KBM-7 (cell line): ENCODE results near the gene METTL27.
A peak's percentile ranks its signal among the peaks of the same experiment; 100 is the strongest.
"Not testable (repeated sequence)": the region's sequence is repeated elsewhere in the genome, so short reads cannot be mapped to it uniquely, and the experiment has no call there.

ENCODE experiments used
- DNase-seq: peaks from one replicate; pipeline ENCODE4 v3.0.0-alpha.2; 2015
- in situ Hi-C: fragments of 300-500 bp; cut with MboI; formaldehyde crosslinking; loops from 2 replicates; pipeline ENCODE4 v1.14.3; 2020; ENCODE audit warnings: low sequenced_read_pairs, low pct_unique_long_range_greater_than_20kb, mixed read lengths

The METTL27 gene, protein sequence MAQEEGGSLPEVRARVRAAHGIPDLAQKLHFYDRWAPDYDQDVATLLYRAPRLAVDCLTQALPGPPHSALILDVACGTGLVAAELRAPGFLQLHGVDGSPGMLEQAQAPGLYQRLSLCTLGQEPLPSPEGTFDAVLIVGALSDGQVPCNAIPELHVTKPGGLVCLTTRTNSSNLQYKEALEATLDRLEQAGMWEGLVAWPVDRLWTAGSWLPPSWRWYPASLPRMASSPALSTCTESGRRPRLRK

DNA sequence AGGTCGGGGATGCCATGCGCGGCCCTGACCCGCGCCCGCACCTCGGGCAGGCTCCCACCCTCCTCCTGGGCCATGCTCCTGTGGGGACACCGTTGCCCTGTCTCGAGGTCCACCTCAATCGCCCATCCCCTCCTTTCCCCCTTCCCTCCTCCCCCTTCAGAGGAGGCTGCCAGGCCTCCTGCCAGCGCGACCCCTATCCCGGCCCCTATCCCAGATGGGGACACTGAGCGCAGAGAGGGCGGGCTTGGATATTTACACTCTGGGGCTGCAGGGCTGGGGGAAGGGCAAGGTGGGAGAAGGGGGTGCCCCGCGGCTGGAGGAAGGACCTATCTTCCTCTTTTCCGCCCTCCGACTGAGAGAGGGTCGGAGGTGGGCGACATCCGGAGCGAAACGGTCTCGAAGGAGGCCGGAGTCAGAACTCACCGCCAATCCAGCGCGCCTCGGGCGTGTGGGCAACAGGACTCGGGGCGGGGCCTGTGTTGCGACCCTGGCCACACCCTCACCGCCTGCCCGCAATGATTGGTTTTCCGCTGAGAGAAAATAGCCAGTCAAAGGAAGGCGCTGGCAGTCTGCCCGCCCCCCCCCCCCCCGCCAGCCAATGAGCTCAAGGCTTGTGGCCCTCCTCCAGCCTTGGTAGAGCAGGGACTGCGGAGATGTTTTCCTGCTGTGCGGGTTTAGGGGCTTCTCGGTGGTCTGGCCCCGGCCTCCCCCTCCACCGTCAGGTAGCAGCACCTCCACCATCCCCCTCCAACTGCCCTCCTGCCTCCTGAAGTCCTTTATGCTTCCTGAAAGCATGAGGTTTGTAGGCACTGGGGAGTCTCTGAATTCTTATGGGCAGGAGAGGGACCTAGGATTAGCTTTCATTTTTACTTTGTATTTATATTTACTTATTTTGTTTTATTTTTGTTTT, at the start of gene METTL27:
METTL27 (minus strand) TSS at position 450 of the 910 bp plus-strand sequence; CDS start at position 74, 376 bp downstream.
- in situ Hi-C loops, result no loop called here
- peak; percentile 94 for DNase-seq

DNA sequence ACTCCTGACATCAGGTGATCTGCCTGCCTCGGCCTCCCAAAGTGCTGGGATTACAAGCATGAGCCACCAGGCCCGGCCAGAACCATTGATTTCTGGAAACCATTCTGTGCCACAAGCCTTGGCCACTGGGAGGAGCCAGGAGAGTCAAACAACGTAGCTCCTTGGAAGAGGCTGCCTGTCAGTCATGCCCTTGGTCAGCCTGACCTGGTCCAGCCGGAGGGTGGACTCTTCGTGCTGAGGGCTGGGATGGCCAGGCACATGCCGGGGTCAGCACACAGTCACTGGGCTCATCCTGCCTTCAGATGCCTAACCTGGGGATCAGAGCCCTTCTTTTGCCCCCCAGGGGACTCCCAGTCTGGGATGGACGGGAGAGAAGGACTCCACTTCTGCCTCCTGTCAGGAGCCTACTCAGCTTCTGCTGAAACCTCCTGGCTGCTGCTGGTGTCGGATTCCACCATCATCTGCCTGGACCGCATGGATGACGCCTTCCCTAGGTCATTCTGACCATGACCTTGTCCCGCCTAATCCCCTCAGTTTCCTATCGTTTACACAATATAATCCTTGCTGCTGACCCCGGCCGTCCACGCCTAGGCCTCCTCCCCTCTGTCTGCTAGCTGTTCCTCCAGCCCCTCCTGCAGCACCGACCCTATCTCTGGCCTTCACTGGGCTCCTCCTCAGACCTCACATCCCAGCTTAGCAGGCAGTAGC, 49.0 kb upstream of the METTL27 start:
- in situ Hi-C loops, result no loop called here

DNA sequence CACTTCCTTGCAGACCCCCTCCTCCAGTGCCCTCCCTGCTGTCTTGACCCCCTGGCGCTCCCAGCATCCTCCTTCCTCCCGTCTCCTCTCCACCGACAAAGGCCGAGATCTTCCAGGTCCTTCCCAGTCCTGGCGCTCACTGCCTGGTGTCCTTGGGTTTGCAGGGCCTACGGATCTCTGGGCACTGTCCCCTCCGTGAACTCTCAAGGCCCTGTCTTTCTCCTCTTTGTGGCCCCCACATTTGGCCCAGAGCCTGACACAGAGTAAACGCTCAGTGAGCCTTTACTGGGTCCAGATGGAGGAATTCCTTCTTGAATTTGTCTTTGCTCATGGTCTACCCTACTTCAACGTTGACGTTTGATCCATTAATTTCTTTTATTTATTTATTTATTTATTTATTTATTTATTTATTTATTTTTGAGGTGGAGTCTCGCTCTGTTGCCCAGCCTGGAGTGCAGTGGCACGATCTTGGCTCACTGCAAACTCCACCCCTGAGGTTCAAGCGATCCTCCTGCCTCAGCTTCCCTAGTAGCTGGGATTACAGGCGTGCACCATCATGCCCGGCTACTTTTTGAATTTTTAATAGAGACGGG, 48.3 kb upstream of the METTL27 start:
- in situ Hi-C loops, result no loop called here
- DNase-seq, result no peak

More for the DNA sequence above, 49.0 kb upstream of the METTL27 start:
- DNase-seq, result no peak

DNA sequence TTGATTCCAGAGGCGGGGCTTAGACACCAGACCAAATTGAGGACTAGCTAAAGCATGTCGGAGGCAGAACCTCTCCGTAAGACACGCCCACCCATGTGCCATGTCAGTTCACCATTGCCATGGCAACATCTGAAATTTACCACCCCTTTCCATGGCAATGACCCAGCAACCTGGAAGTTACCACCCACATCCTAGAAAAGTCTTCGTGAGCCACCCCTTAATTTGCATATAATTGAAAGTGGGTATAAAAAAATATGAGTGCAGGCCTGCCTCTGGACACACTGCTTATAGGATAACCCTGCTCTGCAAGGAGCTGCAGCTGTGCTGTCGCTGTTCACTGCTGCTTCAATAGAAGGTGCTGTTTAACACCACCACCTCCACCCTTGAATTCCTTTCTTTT, 46.6 kb upstream of the METTL27 start:
- in situ Hi-C loops, result no loop called here
- DNase-seq, result peak; percentile 46

DNA sequence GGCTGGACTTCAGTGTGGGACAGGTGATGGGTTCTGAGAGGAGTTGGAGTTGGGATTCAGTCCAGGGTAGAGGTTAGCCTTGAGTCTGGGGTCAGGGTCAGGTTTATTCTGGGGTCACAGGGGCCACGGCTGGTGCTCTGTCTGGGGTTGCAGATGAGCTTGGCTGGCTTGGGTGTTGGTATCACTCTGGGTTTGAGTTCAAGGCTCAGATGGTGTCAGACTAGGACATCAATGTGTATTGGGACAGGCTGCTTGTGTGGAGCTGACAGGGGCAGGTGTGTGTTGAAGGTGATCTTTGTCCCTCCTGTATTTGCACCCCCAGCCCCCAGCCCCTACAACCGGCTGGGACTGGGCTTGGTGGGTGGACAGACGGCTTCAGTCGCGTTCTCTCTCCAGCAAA, 45.4 kb upstream of the METTL27 start:
- in situ Hi-C loops, result no loop called here
- no peak for DNase-seq

DNA sequence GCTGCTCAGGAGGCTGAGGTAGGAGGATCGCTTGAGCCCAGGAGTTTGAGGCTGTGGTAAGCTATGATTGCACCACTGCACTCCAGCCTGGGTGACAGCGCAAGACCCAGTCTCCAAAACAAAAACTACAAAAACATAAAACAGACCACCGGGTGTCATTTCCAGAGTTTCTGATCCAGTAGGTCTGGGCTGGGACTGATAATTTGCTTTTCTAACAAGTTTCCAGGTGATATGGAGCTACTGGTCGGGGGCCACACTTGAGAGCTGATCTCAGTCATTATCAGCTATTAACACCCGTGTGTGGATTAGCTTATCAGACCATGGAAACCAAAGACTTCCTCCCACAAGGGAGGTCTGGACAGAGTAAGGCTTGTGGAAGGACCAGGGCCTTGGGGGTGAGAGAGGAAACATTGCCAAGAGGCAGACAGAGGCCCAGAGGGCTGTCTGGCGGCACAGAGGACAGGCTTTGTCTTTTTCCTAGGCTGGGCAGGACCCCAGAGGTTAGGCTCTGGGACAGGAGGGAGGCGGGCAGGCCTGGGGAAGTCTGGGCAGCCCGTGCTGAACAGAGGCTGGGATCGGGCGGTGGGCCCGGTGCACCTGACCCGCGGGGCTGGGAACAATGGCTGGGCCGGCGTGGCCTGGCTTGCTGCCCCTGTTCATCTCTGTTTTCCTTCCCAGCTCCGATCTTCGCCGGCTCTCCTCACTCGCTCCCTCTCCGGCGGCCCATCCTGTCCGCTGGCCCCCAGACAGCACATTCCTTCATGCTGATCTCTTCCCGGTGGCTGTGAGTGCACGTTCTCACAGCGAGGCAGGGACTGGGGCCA, 43.9 kb upstream of the METTL27 start:
- peak; percentile 80 for DNase-seq
- in situ Hi-C loops, result no loop called here

DNA sequence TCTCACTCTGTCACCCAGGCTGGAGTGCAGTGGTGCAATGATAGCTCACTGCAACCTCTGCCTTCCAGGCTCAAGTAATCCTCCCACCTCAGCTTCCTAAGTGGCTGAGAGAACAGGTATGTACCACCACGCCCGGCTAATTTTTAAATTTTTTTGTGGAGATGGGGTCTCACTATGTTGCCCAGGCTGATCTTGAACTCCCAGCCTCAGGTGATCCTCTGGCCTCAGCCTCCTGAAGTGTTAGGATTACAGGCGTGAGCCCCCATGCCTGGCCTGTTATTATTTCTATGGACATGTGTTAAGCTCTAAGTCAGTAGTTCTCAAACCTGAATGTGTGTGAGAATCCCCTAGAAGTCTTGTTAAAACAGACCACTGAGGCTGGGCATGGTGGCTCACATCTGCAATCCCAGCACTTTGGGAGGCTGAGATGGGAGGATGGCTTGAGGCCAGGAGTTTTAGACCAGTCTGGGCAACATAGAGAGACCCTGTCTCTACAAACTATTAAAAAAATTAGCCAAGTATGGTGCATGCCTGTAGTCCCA, 43.2 kb upstream of the METTL27 start:
- DNase-seq, result no peak
- in situ Hi-C loops, result no loop called here

DNA sequence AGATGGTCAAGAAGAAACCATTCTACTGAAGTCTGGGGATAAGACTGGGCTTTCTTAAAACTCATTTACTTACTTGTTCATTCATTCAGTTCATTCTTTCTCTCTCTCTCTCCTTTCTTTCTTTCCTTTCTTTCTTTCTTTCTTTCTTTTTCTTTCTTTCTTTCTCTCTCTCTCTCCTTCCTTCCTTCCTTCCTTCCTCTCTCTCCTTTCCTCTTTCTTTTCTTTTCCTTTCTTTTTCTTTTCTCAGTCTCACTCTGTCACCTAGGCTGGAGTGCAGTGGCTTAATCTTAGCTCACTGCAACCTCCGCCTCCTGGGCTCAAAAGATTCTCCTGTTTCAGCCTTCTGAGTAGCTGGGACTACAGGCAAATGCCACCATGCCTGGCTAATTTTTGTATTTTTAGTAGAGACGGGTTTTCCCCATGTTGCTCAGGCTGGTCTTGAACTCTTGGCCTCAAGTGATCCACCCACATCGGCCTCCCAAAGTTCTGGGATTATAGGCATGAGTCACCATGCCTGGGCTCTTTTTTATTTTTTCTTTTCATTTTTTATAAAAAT, 42.6 kb upstream of the METTL27 start:
- DNase-seq, in situ Hi-C loops: not testable (repeated sequence)

DNA sequence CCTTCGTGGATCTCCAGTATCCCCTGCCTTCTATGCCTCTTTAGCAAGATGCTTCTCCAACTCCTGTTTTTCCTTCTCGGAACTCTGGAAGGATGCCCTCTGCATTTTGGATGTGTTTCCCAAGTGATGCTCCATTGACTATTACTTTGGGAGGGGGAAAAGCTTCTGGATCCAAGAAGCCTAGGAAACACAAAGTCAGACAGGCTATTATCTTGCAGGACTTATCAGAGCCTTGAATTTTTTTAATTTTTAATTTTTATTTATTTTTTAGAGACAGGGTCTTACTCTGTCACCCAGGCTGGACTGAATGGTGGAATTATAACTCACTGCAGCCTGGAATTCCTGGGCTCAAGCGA, 39.7 kb upstream of the METTL27 start:
- no peak for DNase-seq
- in situ Hi-C loops, result no loop called here

DNA sequence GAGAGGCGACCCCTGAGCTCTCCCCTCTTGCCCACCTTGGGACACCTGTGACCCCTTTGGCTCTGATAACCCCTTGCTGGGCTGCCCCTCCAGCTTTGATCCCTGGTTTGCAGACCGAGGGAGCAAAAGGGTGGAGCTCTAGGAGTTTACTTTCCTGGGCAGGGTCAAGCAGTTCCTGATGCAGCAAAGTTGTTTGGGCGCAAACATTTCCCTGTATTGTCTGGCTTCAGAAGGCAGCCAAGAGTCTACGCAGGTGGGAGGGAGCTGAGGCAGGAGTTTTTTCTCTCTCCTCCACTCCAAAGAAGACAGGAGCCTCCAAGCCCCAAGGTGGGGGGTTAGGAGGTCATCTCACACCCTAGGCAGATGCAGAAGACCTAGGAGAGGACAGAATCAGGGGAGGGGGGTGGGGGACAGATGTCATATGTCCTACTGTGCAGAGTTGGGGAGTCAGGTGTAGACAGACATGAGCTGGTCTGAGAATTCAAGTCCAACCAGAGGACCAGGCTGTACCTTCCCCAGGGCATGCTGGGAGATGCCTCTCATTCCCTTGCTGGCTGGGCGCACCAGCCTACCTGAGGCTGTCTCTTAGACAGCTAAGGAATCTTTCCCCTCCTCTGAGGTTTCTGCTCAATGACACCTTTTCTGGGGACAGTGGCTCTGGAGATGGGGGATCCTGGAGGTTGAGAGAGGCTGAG, 39.2 kb upstream of the METTL27 start:
- in situ Hi-C loops, result no loop called here
- no peak for DNase-seq

DNA sequence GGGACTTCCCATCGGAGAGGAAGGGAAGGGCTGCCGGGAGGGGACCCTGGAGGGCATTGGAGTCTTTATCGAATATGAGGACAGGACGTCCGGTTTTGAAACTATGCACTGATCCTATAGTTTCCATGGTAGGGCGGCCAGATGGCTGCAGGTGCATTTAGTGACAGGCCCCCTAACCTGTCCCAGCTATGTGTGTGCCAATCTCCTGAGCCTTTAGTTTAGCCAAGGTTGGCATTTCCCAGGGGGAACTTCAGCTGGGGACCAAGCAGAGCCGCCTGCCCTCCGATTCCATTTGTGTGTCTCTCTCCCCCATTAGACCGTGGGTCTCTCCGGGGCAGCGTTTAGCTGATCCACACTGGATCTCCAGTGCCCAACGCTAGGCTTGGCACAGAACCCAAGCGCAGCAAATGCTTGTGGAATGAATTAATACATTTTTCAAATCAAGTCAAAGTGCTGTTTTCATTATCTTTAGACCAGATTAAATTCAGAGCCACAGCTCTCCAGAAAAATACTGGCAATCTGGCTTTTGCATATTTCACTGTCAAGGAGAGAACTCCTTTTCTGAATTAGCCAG, 38.5 kb upstream of the METTL27 start:
- DNase-seq, result no peak
- in situ Hi-C loops, result no loop called here

DNA sequence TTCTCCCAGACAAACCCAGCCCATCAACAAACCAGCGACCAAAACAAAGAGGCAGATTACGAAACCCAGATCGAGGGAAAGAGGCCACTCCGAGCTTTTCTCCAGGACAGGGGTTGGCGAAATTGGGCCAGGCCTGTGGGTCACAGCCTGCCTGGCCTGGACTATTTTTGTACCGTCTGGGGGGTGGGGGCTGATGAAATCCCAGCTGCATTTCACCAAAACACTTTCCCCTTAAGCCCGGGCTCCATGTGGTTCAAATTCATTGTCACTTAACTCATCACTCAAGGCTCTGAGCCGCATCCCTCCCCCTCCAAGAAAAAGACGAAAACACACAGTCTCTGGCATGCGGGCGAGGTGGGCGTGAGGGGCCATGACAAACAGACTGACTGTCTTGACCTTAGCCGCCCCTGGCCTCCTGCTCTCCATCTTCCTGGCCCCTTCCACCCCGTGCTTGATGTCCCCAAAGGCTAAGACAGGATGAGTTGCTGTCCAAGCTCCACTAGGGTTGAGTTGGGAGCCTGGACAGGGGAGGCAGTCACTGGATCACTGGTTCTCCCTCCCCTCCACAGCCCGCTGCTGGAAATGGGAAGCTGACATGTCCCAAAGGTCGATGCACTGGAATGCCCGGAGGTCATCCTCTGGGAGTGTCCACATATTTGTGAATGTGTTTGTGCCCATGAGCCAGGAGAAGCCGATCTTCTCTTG, 37.8 kb upstream of the METTL27 start:
- in situ Hi-C loops, result no loop called here
- no peak for DNase-seq

DNA sequence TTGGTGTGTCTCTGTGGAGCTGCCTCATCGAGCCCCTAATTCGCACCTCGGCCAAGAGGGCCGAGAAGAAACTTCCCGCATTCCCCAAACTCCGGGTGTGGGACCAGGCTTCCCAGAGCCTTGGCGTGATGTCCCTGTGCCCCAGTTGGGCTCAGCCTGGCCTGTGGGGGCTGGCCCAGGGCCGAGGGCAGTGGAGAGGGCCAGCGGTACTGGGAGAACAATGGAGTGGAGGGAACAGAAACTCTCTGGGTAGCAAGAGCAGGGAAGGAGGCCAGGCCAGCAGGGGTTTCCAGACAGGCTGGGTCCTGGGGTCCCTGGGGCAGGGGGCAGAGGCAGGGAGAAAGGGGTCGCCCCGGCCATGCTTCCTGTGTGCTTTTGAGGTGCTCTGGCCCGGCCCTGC, 34.7 kb upstream of the METTL27 start:
- in situ Hi-C loops, result no loop called here

DNA sequence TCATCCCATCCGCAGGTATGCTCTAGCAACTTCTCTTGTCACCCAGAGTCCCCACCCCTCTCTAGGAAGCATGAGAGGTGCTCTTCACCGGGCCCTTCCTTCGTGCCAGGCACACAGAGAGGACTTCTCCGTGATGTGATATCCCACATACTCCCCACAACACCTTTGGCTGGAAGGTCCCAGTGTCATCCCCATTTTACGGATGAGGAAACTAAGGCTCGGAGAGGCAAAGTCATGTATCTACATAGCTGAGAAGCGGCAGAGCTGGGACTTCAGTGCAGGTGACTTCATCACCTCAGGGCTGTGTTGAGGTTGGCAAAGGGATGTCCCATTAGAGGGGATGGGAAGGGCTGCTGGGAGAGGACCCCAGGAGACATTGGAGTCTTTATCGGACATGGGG, 34.0 kb upstream of the METTL27 start:
- DNase-seq, result no peak
- in situ Hi-C loops, result no loop called here

More for the DNA sequence above, 34.7 kb upstream of the METTL27 start:
- no peak for DNase-seq

DNA sequence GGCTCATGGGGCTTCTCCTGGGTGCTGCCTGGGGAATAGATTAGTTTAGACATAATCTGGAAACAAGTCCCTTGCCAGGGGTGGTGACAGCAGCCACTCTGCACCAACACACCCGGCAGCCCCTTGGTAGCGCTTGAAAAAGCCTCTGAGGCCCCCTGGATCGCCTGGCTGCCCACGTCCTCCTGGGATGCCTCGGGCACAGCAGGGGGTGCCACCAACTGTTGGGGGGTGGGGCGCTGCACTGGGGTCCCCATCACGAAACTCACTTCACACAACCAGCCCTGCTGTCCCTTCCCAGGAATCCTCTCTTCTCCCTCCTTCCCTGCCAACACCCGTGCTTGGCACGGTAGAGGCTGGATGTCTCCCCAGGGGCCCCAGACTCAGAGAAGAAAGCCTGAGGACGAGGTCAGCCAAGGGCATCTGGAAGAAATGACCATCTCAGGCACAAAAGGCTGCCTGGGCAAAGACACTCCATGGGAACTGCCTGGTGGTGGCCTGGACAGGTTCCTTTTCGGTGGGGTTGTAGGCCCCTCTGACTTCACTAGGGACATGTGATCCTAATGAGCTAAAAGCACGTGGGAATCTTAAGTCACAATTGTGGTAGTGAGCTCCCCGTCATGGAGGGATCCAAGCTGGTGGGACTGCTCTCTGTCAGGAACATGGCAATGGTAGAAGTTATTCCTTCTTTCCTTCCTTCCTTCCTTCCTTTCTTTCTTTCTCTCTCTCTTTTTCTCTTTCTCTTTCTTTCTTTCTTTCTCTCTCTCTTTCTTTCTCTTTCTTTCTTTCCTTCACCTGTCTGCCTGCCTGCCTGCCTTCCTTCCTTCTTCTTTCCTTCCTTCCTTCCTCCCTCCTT, 30.0 kb upstream of the METTL27 start:
- in situ Hi-C loops, result loop anchor here (25.0 kb wide), 1 partner anchor 315 kb away; no protein-coding TSS in a partner anchor
- no peak for DNase-seq
